ENCODE data around the gene STK35.
"Not testable (repeated sequence)": the region's sequence is repeated elsewhere in the genome, so short reads cannot be mapped to it uniquely, and the experiment has no call there.

STK35 gene

GRCh38 chr20:2167112-2167511 is 65.5 kb downstream of the STK35 start:
- Histone ChIP-seq H3K4me3 (ENCODE audit: low read depth in 1 of 2, low read length in 1 of 2) (no peak overlapping the region), H3K27ac (no peak overlapping the region), H3K4me1 (ENCODE audit: control insufficient read depth in 1 of 2, insufficient read depth in 1 of 2, low read depth in 1 of 2, low read length in 1 of 2) (peaks cover 0 to 6% of the 10 kb centered on the region in 2 experiments), H3K27me3 (peaks cover 3% of the 10 kb centered on the region), H3K9me3 (no peaks in the 10 kb centered on the region), H3K36me3 (no peaks in the 10 kb centered on the region)
- TF ChIP-seq CTCF (IDR thresholded peaks at IDR 0.05) = no peak

DNA sequence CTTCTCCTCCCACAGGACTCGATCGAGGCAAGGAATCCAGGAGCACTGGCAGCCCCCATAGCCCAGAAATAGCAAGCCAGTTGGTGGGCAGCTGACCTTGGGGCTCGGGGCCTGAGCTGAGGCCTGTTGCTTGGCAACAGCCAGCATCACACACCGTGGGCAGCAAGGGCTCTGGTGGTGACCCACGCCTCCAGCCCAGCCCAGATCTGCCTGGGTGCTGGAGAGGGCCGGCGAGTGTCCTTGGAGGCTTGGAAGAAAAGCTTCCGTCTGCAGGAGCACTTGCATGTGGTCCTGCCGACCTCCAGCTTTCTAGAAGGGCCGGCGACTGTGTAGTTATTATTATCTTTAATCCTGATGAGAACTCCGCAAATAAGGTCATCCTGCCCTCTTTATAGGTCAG is 67.3 kb downstream of the STK35 start:
- no peak overlapping the region for H3K4me3 ChIP-seq (ENCODE audit: low read depth in 1 of 2, low read length in 1 of 2)
- no peak for TF ChIP-seq CTCF (IDR thresholded peaks at IDR 0.05)
- H3K4me1 ChIP-seq (ENCODE audit: control insufficient read depth in 1 of 2, insufficient read depth in 1 of 2, low read depth in 1 of 2, low read length in 1 of 2) = peaks cover 7 to 11% of the 10 kb centered on the region in 2 experiments
- no peaks in the 10 kb centered on the region for H3K36me3 ChIP-seq
- H3K27me3 ChIP-seq = peaks cover 12% of the 10 kb centered on the region
- H3K27ac ChIP-seq = no peak overlapping the region
- H3K9me3 ChIP-seq = no peaks in the 10 kb centered on the region

DNA sequence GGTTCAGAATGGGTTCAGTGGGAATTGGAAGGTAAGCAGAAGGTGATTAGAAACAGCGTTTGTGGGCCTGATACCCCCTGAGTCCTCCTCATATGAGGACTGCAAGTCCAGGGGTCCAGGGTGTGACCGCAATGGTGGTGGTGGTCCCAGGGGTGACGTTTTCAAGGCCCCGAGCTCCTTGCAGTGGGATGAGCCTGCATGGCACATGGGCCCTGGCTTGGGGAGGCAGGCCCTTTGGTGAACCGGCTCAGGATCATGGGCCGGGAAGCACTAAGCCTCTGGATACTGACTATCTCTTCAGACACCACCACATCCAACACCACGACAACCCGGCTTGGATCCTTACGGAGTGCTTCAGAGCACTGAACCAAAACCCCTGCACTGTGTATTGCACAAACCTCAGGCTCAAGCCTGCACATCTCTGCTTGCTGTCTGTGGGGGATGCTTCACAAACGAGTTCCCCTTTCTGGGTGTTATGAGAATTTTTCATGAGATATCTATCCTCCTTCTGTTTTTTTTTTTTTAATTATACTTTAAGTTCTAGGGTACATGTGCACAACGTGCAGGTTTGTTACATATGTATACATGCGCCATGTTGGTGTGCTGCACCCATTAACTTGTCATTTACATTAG is 67.9 kb downstream of the STK35 start:
- no peak overlapping the region for H3K4me3 ChIP-seq (ENCODE audit: low read depth in 1 of 2, low read length in 1 of 2)
- H3K27ac ChIP-seq = no peak overlapping the region
- H3K27me3 ChIP-seq = peaks cover 17% of the 10 kb centered on the region
- H3K36me3 ChIP-seq = no peaks in the 10 kb centered on the region
- H3K9me3 ChIP-seq = no peaks in the 10 kb centered on the region
- H3K4me1 ChIP-seq (ENCODE audit: control insufficient read depth in 1 of 2, insufficient read depth in 1 of 2, low read depth in 1 of 2, low read length in 1 of 2) = peaks cover 7 to 11% of the 10 kb centered on the region in 2 experiments
- no peak for TF ChIP-seq CTCF (IDR thresholded peaks at IDR 0.05)

GRCh38 chr20:2170404-2170803 is 68.8 kb downstream of the STK35 start:
- H3K9me3 ChIP-seq = no peaks in the 10 kb centered on the region
- peaks cover 18% of the 10 kb centered on the region for H3K27me3 ChIP-seq
- TF ChIP-seq CTCF (IDR thresholded peaks at IDR 0.05) = no peak
- H3K4me3 ChIP-seq (ENCODE audit: low read depth in 1 of 2, low read length in 1 of 2) = no peak overlapping the region
- no peaks in the 10 kb centered on the region for H3K36me3 ChIP-seq
- no peak overlapping the region for H3K27ac ChIP-seq
- H3K4me1 ChIP-seq (ENCODE audit: control insufficient read depth in 1 of 2, insufficient read depth in 1 of 2, low read depth in 1 of 2, low read length in 1 of 2) = peaks cover 7 to 11% of the 10 kb centered on the region in 2 experiments

DNA sequence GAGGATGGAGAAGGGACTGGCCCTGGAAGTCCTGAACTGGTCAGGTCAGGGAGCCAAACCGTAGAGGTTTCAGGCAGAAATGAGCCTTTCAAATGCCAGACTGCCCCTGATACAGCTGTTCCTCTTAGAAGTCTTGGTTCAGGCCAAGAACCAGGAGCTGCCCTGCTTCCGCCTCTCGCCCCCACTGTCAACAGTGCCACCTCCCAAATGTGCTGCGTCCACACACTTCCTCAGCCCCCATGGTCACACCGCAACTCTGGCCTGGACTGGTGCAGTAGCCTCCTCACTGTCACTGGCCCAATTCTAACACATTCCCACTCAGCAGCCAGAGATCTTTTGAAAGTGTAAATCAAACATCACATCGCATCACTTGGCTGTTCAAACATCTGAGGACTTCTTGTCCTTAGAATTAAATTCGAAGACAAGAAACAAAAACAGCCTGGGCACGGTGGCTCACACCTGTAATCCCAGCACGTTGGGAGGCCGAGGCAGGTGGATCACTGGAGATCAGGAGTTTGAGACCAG is 69.7 kb downstream of the STK35 start:
- H3K27ac ChIP-seq = no peak overlapping the region
- H3K9me3 ChIP-seq = no peaks in the 10 kb centered on the region
- peaks cover 22% of the 10 kb centered on the region for H3K27me3 ChIP-seq
- no peaks in the 10 kb centered on the region for H3K36me3 ChIP-seq
- peaks cover 7 to 11% of the 10 kb centered on the region in 2 experiments for H3K4me1 ChIP-seq (ENCODE audit: control insufficient read depth in 1 of 2, insufficient read depth in 1 of 2, low read depth in 1 of 2, low read length in 1 of 2)
- no peak overlapping the region for H3K4me3 ChIP-seq (ENCODE audit: low read depth in 1 of 2, low read length in 1 of 2)
- TF ChIP-seq CTCF (IDR thresholded peaks at IDR 0.05) = no peak

DNA sequence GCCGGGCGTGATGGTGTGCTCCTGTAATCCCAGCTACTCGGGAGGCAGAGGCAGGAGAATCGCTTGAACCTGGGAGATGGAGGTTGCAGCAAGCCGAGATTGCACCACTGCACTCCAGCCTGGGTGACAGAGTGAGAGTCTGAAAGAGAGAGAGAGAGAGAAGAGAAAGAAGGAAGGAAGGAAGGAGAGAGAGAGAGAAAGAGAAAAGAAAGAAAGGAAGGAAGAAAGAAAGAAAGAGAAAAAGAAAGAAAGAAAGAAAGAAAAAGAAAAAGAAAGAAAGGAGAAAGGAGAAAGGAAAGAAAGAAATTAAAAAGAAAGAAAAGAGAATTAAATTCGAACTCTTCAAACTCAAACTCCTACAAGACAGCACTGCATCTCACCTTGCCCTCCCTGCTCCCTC is 70.2 kb downstream of the STK35 start:
- Histone ChIP-seq H3K27me3 (peaks cover 22% of the 10 kb centered on the region), H3K4me1 (ENCODE audit: control insufficient read depth in 1 of 2, insufficient read depth in 1 of 2, low read depth in 1 of 2, low read length in 1 of 2) (peaks cover 7 to 11% of the 10 kb centered on the region in 2 experiments)
- not testable (repeated sequence) for H3K4me3 ChIP-seq (ENCODE audit: low read depth in 1 of 2, low read length in 1 of 2); H3K36me3 ChIP-seq; H3K9me3 ChIP-seq; H3K27ac ChIP-seq
